NCI-H524 (cell line): Measurements from ENCODE around the gene CRIP3.

ENCODE experiments used
- DNase-seq, 2 experiments: peaks; one replicate each; lab custom pipeline; 2025; lab: John Stamatoyannopoulos, UW

Gene CRIP3

GRCh38 chr6:43287717-43288679 is 20.6 kb downstream of the CRIP3 start:
- no peak for DNase-seq

DNA sequence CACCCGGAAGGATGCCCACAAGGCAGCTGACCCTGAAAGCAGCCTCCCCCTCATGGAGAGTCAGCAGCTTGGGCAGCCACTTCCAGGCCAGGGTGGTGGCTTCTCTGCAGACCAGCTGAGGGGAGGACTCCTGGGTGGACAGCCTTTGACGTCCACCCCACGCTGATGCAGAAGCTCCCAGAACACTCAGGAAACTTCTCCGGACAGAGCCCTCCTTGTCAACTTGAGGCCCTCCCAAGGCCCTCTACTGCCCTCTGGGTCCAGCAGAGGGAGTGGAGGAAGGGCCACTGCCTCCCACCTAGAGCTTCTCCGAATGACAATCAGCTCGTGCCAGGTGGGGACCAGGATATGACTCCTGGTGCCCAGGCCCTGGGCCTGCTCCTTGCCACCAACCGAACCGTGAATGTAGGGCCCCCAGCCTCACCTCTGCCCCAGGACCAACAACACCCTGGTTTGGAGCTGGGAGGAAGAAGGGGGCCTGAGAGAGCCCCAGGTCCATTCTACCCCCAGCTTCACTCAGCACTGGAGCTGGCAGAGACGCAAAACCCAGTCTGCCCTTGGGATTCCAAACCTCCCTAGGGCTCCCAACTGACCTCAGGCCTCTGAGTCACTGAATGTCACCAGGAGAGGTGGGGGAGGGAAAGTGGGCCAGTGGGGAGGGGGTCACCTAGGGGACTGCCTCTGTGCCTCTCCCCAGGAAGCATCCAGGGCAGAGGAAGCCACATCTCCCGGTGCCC is 21.5 kb downstream of the CRIP3 start:
- DNase-seq = no peak

- no peak for DNase-seq
Observed at GRCh38 chr6:43286456-43286979, 22.1 kb downstream of the CRIP3 start.

DNA sequence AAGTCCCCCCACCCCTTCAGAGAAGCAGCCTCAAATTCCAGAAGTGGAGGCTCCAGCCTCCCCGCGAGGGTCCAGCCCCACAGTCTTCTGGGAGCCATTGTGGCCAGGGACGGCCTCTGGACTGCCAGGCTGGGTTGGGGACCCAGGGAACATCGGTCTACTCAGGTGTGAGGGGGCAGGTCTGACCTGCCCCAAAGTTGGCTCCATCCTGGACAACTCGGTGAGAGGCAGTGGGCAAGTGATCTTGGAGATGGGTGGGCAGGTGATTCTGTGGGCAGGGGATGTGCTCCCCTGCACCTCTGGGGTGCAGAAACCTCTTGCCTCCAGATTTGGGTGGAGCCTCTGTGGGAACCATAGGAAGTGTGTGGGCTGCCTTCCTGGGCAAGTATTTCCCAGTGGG is 22.8 kb downstream of the CRIP3 start:
- no peak for DNase-seq

DNA sequence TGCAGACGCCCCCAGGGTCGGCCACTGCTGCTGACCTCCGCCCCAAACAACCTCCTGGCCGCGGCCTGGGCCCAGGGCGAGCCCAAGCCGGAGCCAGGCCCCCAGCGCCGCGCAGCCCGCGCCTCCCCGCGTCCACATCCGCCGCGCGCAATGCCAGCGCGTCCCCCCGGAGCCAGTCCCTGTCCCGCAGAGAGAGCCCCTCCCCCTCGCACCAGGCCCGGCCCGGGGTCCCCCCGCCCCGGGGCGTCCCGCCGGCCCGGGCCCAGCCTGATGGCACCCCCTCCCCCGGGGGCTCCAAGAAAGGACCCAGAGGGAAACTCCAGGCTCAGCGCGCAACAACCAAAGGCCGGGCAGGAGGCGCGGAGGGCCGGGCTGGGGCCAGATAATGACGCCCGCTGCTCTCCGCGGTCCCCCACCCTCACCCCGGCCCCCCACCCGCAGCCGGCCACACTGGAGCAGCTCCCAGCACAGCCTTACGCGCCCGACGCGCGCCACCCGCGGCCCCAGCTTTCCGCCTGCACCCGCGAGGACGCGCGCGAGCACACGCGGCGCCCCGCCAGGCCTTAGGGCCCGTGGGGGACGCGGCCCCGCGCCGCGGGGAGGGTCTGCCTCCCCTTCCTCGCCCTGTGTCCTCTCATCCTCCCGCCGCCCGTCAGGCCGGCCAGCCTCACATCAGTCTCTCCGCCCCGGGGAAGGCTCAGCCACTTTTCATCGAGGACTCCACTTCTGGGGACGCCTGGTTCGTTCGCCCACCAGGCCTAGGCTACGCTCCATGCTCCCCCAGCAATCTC is 23.4 kb downstream of the CRIP3 start:
- DNase-seq = no peak

DNA sequence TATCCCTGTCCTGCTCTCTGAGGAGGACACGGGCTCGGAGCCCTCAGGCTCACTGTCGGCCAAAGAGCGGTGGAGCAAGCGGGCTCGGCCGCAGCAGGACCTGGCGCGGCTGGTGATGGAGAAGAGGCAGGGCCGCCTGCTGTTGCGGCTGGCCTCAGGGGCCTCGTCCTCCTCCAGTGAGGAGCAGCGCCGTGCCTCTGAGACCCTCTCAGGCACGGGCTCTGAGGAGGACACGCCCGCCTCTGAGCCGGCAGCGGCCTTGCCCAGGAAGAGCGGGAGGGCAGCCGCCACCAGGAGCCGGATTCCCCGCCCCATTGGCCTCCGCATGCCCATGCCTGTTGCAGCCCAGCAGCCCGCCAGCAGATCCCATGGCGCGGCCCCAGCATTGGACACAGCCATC is 24.7 kb downstream of the CRIP3 start:
- DNase-seq = peak in 1 of 2 experiments; percentile 24

GRCh38 chr6:43283514-43283901 is 25.1 kb downstream of the CRIP3 start:
- DNase-seq = no peak

DNA sequence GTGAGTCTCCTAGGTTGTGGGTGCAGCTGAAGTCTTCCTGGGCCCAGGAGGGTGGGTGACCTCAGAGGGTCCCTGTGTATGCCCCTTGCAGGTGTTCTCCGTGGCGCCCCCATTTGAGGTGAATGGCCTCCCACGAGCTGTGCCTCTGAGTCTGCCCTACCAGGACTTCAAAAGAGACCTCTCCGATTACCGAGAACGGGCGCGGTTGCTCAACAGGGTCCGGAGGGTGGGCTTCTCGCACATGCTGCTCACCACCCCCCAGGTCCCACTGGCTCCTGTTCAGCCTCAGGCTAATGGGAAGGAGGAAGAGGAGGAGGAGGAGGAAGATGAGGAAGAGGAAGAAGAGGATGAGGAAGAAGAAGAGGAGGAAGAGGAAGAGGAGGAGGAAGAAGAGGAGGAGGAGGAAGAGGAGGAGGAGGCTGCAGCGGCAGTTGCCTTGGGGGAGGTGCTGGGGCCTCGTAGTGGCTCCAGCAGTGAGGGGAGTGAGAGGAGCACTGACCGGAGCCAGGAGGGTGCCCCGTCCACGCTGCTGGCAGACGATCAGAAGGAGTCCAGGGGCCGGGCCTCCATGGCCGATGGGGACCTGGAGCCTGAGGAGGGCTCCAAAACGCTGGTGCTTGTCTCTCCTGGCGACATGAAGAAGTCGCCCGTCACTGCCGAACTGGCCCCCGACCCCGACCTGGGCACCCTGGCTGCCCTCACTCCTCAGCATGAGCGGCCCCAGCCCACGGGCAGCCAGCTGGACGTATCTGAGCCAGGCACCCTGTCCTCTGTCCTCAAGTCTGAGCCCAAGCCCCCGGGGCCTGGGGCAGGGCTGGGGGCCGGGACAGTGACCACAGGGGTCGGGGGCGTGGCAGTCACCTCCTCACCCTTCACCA is 25.8 kb downstream of the CRIP3 start:
- no peak for DNase-seq

- DNase-seq = no peak
Observed at GRCh38 chr6:43282060-43282459, 26.6 kb downstream of the CRIP3 start.

- DNase-seq = no peak
Observed at GRCh38 chr6:43280234-43280633, 28.4 kb downstream of the CRIP3 start.

DNA sequence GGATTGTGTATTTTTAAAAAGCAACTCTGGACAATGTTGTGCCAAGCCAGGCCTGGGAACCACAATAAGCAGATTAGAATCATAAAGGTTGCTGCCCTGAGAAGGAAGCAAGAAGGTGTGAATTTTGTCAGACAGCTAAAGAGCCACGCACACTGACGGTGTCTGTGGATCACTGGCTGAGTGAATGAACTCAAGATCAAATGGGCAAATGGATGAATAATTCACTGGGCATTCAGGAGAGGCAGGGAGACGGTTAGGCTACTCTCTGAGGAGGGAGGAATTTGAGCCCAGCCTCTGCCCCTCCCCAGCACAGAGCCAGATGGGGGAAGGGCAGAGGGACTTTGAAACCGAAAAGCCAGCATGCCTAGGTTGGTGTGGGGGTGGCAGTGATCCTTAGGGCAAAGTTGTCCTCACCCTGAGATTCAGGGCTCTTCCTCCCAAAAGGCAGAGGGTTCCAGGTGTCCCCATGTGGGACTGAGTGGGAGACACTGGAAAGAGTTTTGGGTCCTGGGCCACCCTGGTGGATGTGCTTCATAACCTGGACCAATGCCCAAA is 30.0 kb downstream of the CRIP3 start:
- DNase-seq = no peak

- no peak for DNase-seq
Observed at GRCh38 chr6:43277643-43278523, 30.7 kb downstream of the CRIP3 start.

DNA sequence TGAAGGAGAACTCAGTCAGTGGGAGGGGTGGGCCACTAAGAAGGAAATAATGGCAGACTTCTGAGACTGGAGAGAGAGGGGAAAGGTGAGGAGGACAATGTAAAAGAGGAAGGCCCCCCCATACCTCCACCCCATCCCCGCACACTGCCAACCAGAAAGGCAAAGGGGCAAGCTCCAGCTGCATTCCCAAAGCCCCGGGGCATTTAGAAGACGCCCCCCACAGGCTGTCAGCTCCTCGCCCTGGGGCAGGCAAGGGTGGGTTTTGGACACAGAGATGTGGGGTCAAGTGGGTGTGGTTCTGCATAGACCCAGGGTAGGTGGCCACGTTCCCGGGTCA is 31.4 kb downstream of the CRIP3 start:
- DNase-seq = no peak

DNA sequence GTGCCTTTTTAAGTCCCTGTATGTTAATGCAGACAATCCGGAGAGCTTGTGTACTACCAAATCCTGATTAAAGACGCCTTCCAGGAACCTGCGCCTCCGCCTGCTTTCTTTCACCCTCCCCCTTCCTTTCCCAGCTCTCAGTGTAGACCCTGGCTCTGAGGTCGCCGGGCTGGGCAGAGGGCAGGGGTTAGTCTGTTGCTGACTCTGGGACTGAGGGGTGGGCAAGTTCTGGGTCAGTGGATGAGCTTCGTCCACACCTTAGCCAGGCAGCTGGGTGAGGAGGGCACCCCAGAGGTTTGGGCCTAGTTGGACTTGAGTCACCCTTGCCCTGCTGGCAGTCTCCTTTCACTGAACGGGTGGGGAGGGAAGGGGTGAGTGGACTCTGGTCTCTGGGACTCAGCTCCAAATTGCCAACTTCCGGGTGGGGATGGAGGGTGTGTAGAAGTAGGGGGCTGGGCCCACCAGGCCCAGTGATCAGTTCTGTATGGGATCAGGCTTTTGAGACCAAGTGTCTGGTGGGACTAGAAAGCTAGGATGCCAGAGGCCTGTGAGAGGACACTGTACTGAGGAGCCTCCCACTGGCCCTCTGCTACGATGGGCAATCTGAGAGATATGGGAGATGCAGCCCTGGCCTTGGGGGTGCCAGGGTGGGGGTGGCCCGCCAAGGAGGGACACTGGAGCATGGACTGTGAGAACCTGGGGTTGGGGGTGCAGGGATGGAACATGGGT is 31.9 kb downstream of the CRIP3 start:
- no peak for DNase-seq

- DNase-seq = no peak
Observed at GRCh38 chr6:43275801-43276576, 32.6 kb downstream of the CRIP3 start.

GRCh38 chr6:43274916-43275597 is 33.6 kb downstream of the CRIP3 start:
- DNase-seq = no peak

GRCh38 chr6:43274127-43274915 is 34.3 kb downstream of the CRIP3 start:
- no peak for DNase-seq
